HepG2 (cell line): ENCODE results near the gene JPH4. TPM values are rescaled to one million over a fixed set of nuclear protein-coding genes. Genes with fewer than 3 reads are reported as not detected.

Experiments
- ATAC-seq: fragments of 200-7000 bp; cut with Tn5 transposase; 3 replicates; pipeline ENCODE4 v1.9.1; 2020; ENCODE audit warnings: mild to moderate bottlenecking, moderate library complexity
- BruUV-seq: library from RNA; stranded (reverse); fragments of 400-500 nt; replicated peaks from 2 replicates; lab custom pipeline; 2021; lab: Mats Ljungman, UMichigan
- CTCF ChIA-PET: fragments of 300-600 bp; formaldehyde crosslinking; extraction: SDS; loops from one replicate; lab custom pipeline; 2021; ENCODE audit warnings: low total read pairs, inconsistent platforms, low intra/inter-chr PET ratio; lab: Yijun Ruan, JAX
- POLR2A ChIA-PET: fragments of 350-600 bp; sonication (Branson Sonifier 250); formaldehyde crosslinking; loops from one replicate; lab custom pipeline; 2020; ENCODE audit warnings: antibody characterized with exemption, inconsistent platforms; lab: Yijun Ruan, JAX
- DNase-seq: peaks from one replicate; pipeline ENCODE4 v3.0.0-alpha.2; 2015; ENCODE audit warnings: low spot score
- FAIRE-seq: peaks from 3 replicates; lab custom pipeline; 2011; peaks lifted over from hg19 to GRCh38; lab: Jason Lieb, UNC
- H2AFZ ChIP-seq: one replicate; pipeline ENCODE4 v1.6.1; 2011; ENCODE audit warnings: low read length, inconsistent platforms
- H3K27ac ChIP-seq: fragments of 300-600 bp; 3 replicates; pipeline ENCODE4 v1.8.0; 2011; ENCODE audit warnings: mixed run types, mild to moderate bottlenecking, mixed read lengths, low read length, inconsistent platforms; ENCODE audit not compliant: insufficient read depth; ENCODE audit errors: extremely low read length
- H3K27me3 ChIP-seq, 2 experiments: fragments of 200-600 bp in 1 of 2; 2 replicates in 1 of 2; 3 replicates in 1 of 2; pipeline versions ENCODE4 v1.6.0 to v1.8.0; 2011; ENCODE audit warnings: low read length in 2 of 2, mild to moderate bottlenecking in 2 of 2, moderate library complexity in 2 of 2, inconsistent platforms in 1 of 2; ENCODE audit not compliant: insufficient read depth in 2 of 2, control insufficient read depth in 1 of 2
- H3K36me3 ChIP-seq, 2 experiments: fragments of 200-600 bp in 1 of 2; replicated peaks in 1 of 2; 2 replicates in 1 of 2; 3 replicates in 1 of 2; pipeline versions ENCODE4 v1.5.1 to v1.8.0; 2011; ENCODE audit warnings: low read length in 2 of 2, inconsistent platforms in 1 of 2; ENCODE audit not compliant: insufficient read depth in 2 of 2, control insufficient read depth in 1 of 2
- H3K4me1 ChIP-seq: 2 replicates; pipeline ENCODE4 v1.5.1; 2012; ENCODE audit warnings: low read length, inconsistent platforms; ENCODE audit not compliant: insufficient read depth
- H3K4me2 ChIP-seq: 2 replicates; pipeline ENCODE4 v1.6.0; 2011; ENCODE audit warnings: low read depth, low read length, inconsistent platforms
- H3K4me3 ChIP-seq, 3 experiments: fragments of 200-600 bp in 1 of 3; sonication (generic), shearing (Covaris generic) in 1 of 3; replicated peaks in 1 of 3; 2 replicates each; pipeline ENCODE4 v1.5.1; 2011 to 2016; ENCODE audit warnings: low read length in 3 of 3, inconsistent platforms in 2 of 3, low read depth in 2 of 3, mild to moderate bottlenecking in 2 of 3, control low read depth in 1 of 3, mixed read lengths in 1 of 3; ENCODE audit not compliant: insufficient read depth in 1 of 3
- H3K79me2 ChIP-seq: one replicate; pipeline ENCODE4 v1.6.1; 2011; ENCODE audit warnings: low read length, inconsistent platforms; ENCODE audit not compliant: insufficient read depth
- H3K9ac ChIP-seq: 2 replicates; pipeline ENCODE4 v1.6.0; 2011; ENCODE audit warnings: mild to moderate bottlenecking, low read depth, low read length, inconsistent platforms; ENCODE audit not compliant: insufficient read depth
- H3K9me3 ChIP-seq: 2 replicates; pipeline ENCODE4 v1.5.1; 2012; ENCODE audit warnings: mild to moderate bottlenecking, low read length
- H4K20me1 ChIP-seq: 2 replicates; pipeline ENCODE4 v1.6.0; 2011; ENCODE audit warnings: inconsistent platforms, mild to moderate bottlenecking, low read length, moderate library complexity; ENCODE audit not compliant: insufficient read depth
- AGO2 ChIP-seq: fragments of 200-400 bp; formaldehyde crosslinking; optimal IDR thresholded peaks from 2 replicates; pipeline ENCODE3; 2017; ENCODE audit warnings: mild to moderate bottlenecking, low read depth, low read length, moderate library complexity
- ARNT ChIP-seq: fragments of 450-650 bp; IDR thresholded peaks from 2 replicates; pipeline ENCODE4 v1.6.1; 2017
- HNRNPLL ChIP-seq: fragments of 200-400 bp; formaldehyde crosslinking; IDR thresholded peaks from 2 replicates; pipeline ENCODE4 v1.6.1; 2017; ENCODE audit warnings: mild to moderate bottlenecking, low read depth, low read length; ENCODE audit not compliant: poor library complexity, severe bottlenecking
- MYC ChIP-seq: sonication (generic); formaldehyde crosslinking; IDR thresholded peaks from 2 replicates; pipeline ENCODE4 v1.9.0; 2021; ENCODE audit warnings: missing genetic modification reagents, borderline replicate concordance
- NFKB2 ChIP-seq: sonication (generic); formaldehyde crosslinking; IDR thresholded peaks from 2 replicates; pipeline ENCODE4 v1.4.0; 2020; ENCODE audit warnings: missing genetic modification reagents, borderline replicate concordance
- NRL ChIP-seq: sonication (generic); formaldehyde crosslinking; IDR thresholded peaks from 2 replicates; pipeline ENCODE4 v1.5.0; 2020; ENCODE audit warnings: missing genetic modification reagents, mild to moderate bottlenecking, moderate library complexity, borderline replicate concordance
- SPEN ChIP-seq: sonication (generic); formaldehyde crosslinking; IDR thresholded peaks from 2 replicates; pipeline ENCODE4 v1.5.1; 2020; ENCODE audit warnings: low read depth, mild to moderate bottlenecking, missing genetic modification reagents
- U2AF1 ChIP-seq: fragments of 200-400 bp; formaldehyde crosslinking; optimal IDR thresholded peaks from 2 replicates; pipeline ENCODE3; 2017; ENCODE audit warnings: mild to moderate bottlenecking, low read depth, low read length
- ZNF768 ChIP-seq: sonication (generic); formaldehyde crosslinking; IDR thresholded peaks from 2 replicates; pipeline ENCODE4 v1.4.0; 2020; ENCODE audit warnings: missing genetic modification reagents
- WGBS: methylation state at CpG from one replicate; pipeline ENCODE4 v1.1.6; 2017; ENCODE audit warnings: low lambda C conversion rate; 5-methylcytosine and 5-hydroxymethylcytosine counted together
- in situ Hi-C: cut with HindIII; loops from 2 replicates; pipeline ENCODE4 v1.10.0; 2017; ENCODE audit warnings: low pct_unique_long_range_greater_than_20kb; ENCODE audit not compliant: extremely low pct_ligation_motif_present
- intact Hi-C: fragments of 100-400 bp; cut with micrococcal nuclease; formaldehyde crosslinking; loops from one replicate; pipeline ENCODE4 v1.10.0; 2022; ENCODE audit not compliant: unreplicated experiment
- polyA plus RNA-seq, 8 experiments: library from polyadenylated mRNA; depleted of rRNA in 3 of 8; stranded (reverse) in 7 of 8; unstranded in 1 of 8; fragments of >200 nt; fragmentation: Illumina TruSeq in 4 of 8; extraction: Trizol in 4 of 8; gene quantifications; 2 replicates each; pipeline versions ENCODE4 v1.2.1 to v1.2.3, GENCODE V29; 2011 to 2016; ENCODE audit warnings: low read depth in 4 of 8, missing spikeins in 1 of 8, mixed read lengths in 1 of 8; ENCODE audit not compliant: insufficient read depth in 1 of 8
- total RNA-seq, 5 experiments: library from RNA; depleted of rRNA; stranded (reverse); fragments of >200 nt; fragmentation: Illumina TruSeq; extraction: Trizol; gene quantifications; 2 replicates each; pipeline ENCODE4 v1.2.3, GENCODE V29; 2016; ENCODE audit warnings: low read depth in 1 of 5
- TF ChIP-seq, protein P1 (sequence below): sonication (generic); formaldehyde crosslinking; IDR thresholded peaks from 2 replicates; pipeline ENCODE4 v1.5.0; 2020; ENCODE audit warnings: missing genetic modification reagents, mild to moderate bottlenecking, borderline replicate concordance
- TF ChIP-seq, protein P2 (sequence below): IDR thresholded peaks from 2 replicates; pipeline ENCODE4 v1.6.1; 2016; ENCODE audit warnings: low read depth, missing genetic modification reagents, missing compliant biosample characterization

JPH4 gene
- total and polyA plus RNA-seq, 2 of the 13 experiments (the other 11 are each of a cell fraction or from before 2014, with no cell fraction given): 0.08 to 0.22 TPM

DNA sequence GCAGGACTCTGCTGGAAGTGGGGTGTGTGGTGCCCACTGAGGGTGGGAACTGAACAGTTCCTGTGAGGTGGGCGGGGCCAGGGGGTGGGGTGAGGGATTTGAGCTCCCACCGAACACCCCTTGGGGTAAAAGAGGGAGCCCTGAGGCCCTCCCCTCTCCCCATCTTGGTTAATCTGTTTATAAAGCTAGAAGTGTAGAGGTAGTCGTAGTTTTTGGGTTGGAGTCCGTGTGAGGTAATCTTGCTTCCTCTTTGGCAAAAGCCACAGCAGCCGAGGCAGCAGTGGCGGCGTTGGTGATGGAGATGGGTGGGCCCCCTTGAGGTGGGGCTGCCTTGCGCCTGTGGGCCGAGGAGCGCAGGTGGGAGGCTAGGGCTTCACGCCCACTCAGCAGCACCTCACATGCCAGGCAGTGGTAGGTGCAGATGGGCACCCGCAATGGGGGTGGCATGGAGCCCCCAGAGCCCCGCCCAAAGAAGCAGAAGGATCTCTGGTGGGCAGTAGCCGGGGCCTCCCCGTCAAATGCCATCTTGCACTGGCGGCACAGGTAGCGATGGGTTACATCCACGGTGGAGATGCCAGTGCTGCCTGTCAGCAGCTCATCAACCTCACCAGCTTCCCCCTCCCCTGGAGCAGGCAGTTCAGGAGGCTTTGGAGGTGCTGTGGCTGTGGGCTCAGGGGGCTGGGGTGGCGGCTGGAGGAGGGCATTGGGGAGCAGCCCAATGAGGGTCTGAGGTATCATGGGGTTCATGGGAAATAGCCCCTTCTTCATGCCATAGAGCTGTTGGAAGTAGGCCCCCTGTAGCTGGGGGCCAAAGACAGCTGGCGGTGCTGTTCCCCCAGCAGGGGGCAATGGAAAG, 56.6 kb downstream of the JPH4 start:
- H3K9ac ChIP-seq: no peak overlapping the region
- H3K9me3 ChIP-seq: no peaks in the 10 kb centered on the region
- ChIA-PET POLR2A (interaction anchor here (1.6 kb wide), 1 partner anchor 201 kb away, joined by 3 read pairs; the partner anchor contains the start of gene PABPN1), CTCF (no interaction called here)
- in situ Hi-C loops: no loop called here
- no peaks in the 10 kb centered on the region for H3K4me1 ChIP-seq
- BruUV-seq: no TSS peak
- no peaks in the 10 kb centered on the region for H3K79me2 ChIP-seq
- DNase-seq (no peak), ATAC-seq (no peak), FAIRE-seq (no peak)
- H3K4me2 ChIP-seq: no peak overlapping the region
- no peaks in the 10 kb centered on the region for H4K20me1 ChIP-seq
- H2AFZ ChIP-seq: no peak overlapping the region
- peaks cover 2 to 6% of the 10 kb centered on the region in 2 experiments; a peak in 3 of 5 replicates for H3K36me3 ChIP-seq
- H3K27me3 ChIP-seq: no peaks in the 10 kb centered on the region
- WGBS: 89% methylated on average over 16 of the region's 20 CpGs
- no peak overlapping the region for H3K4me3 ChIP-seq
- intact Hi-C loops: no loop called here
- TF ChIP-seq NFKB2 (CRISPR knock-in tag) (0 out of 2 replicates have a peak, but pooled peaks have one; percentile 41), MYC (CRISPR knock-in tag) (0 out of 2 replicates have a peak, but pooled peaks have one; percentile 30), ARNT (no peak), U2AF1 (no peak), SPEN (CRISPR knock-in tag) (no peak), AGO2 (peak; percentile 34), HNRNPLL (peak; percentile 24), ZNF768 (peak; percentile 46; the same call in 1 of the 2 replicates), NRL (CRISPR knock-in tag) (0 out of 2 replicates have a peak, but pooled peaks have one; percentile 29)
- TF ChIP-seq, protein P1, sequence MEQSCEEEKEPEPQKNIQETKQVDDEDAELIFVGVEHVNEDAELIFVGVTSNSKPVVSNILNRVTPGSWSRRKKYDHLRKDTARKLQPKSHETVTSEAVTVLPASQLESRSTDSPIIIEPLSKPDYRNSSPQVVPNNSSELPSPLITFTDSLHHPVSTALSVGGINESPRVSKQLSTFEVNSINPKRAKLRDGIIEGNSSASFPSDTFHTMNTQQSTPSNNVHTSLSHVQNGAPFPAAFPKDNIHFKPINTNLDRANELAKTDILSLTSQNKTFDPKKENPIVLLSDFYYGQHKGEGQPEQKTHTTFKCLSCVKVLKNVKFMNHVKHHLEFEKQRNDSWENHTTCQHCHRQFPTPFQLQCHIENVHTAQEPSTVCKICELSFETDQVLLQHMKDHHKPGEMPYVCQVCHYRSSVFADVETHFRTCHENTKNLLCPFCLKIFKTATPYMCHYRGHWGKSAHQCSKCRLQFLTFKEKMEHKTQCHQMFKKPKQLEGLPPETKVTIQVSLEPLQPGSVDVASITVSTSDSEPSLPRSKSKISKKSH (CRISPR knock-in tag): peak; percentile 62; the same call in 1 of the 2 replicates
- TF ChIP-seq, protein P2, sequence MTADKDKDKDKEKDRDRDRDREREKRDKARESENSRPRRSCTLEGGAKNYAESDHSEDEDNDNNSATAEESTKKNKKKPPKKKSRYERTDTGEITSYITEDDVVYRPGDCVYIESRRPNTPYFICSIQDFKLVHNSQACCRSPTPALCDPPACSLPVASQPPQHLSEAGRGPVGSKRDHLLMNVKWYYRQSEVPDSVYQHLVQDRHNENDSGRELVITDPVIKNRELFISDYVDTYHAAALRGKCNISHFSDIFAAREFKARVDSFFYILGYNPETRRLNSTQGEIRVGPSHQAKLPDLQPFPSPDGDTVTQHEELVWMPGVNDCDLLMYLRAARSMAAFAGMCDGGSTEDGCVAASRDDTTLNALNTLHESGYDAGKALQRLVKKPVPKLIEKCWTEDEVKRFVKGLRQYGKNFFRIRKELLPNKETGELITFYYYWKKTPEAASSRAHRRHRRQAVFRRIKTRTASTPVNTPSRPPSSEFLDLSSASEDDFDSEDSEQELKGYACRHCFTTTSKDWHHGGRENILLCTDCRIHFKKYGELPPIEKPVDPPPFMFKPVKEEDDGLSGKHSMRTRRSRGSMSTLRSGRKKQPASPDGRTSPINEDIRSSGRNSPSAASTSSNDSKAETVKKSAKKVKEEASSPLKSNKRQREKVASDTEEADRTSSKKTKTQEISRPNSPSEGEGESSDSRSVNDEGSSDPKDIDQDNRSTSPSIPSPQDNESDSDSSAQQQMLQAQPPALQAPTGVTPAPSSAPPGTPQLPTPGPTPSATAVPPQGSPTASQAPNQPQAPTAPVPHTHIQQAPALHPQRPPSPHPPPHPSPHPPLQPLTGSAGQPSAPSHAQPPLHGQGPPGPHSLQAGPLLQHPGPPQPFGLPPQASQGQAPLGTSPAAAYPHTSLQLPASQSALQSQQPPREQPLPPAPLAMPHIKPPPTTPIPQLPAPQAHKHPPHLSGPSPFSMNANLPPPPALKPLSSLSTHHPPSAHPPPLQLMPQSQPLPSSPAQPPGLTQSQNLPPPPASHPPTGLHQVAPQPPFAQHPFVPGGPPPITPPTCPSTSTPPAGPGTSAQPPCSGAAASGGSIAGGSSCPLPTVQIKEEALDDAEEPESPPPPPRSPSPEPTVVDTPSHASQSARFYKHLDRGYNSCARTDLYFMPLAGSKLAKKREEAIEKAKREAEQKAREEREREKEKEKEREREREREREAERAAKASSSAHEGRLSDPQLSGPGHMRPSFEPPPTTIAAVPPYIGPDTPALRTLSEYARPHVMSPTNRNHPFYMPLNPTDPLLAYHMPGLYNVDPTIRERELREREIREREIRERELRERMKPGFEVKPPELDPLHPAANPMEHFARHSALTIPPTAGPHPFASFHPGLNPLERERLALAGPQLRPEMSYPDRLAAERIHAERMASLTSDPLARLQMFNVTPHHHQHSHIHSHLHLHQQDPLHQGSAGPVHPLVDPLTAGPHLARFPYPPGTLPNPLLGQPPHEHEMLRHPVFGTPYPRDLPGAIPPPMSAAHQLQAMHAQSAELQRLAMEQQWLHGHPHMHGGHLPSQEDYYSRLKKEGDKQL (CRISPR knock-in tag): no peak
- no peak overlapping the region for H3K27ac ChIP-seq
